Measurements from ENCODE around the gene TMEM120A.

DNA sequence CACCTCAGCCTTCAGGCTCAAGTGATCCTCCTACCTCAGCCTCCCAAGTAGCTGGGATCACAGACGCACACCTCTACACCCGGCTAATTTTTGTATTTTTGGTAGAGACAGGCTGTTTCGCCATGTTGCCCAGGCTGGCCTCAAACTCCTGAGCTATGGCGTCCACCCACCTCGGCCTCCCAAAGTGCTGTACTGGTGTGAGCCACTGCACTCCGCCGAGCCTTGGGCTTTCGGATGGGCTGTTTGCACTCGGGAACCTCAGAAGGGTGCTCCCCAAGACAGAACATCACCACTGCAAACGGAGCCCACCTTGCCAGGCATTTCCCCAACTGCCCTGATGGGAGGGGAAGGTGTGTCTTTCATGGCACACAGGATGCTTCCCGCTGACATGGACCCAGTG lies 27.3 kb downstream of the TMEM120A start:
- TF ChIP-seq POLR2A (IDR thresholded peaks at IDR 0.05) (no peak), EP300 (IDR thresholded peaks at IDR 0.05) (no peak)
- TF ChIP-seq, protein P1, sequence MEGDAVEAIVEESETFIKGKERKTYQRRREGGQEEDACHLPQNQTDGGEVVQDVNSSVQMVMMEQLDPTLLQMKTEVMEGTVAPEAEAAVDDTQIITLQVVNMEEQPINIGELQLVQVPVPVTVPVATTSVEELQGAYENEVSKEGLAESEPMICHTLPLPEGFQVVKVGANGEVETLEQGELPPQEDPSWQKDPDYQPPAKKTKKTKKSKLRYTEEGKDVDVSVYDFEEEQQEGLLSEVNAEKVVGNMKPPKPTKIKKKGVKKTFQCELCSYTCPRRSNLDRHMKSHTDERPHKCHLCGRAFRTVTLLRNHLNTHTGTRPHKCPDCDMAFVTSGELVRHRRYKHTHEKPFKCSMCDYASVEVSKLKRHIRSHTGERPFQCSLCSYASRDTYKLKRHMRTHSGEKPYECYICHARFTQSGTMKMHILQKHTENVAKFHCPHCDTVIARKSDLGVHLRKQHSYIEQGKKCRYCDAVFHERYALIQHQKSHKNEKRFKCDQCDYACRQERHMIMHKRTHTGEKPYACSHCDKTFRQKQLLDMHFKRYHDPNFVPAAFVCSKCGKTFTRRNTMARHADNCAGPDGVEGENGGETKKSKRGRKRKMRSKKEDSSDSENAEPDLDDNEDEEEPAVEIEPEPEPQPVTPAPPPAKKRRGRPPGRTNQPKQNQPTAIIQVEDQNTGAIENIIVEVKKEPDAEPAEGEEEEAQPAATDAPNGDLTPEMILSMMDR (IDR thresholded peaks at IDR 0.05), result no peak

Data from upper lobe of left lung (tissue), 4 donors.